Nephron (organoid): ENCODE results near the gene SLC25A12.

ENCODE experiments used
- H3K27ac Mint-ChIP-seq, 3 experiments: 2 replicates each; pipeline ENCODE4 v1.8.0; 2020; ENCODE audit warnings: mixed read lengths in 3 of 3, mild to moderate bottlenecking in 2 of 3, moderate library complexity in 1 of 3
- H3K27me3 Mint-ChIP-seq: 2 replicates; pipeline ENCODE4 v1.8.0; 2021; ENCODE audit warnings: low read depth, mild to moderate bottlenecking, moderate library complexity, mixed read lengths
- H3K36me3 Mint-ChIP-seq: 2 replicates; pipeline ENCODE4 v1.8.0; 2020; ENCODE audit warnings: low read depth, mixed read lengths
- H3K4me1 Mint-ChIP-seq: 2 replicates; pipeline ENCODE4 v1.8.0; 2020; ENCODE audit warnings: mixed read lengths
- H3K4me3 Mint-ChIP-seq, 3 experiments: 2 replicates each; pipeline ENCODE4 v1.8.0; 2020; ENCODE audit warnings: mild to moderate bottlenecking in 3 of 3, mixed read lengths in 3 of 3, moderate library complexity in 2 of 3
- H3K9me3 Mint-ChIP-seq: 2 replicates; pipeline ENCODE4 v1.8.0; 2020; ENCODE audit warnings: mixed read lengths
- TF ChIP-seq, protein P1 (sequence below), 3 experiments: fragments of 200-600 bp; sonication (generic); IDR thresholded peaks; one replicate each; pipeline ENCODE4 v1.5.0; 2021; ENCODE audit warnings: antibody characterized with exemption in 3 of 3; ENCODE audit not compliant: unreplicated experiment in 3 of 3

The SLC25A12 gene

GRCh38 chr2:171794918-171795317 lies 99.1 kb downstream of the SLC25A12 start:
- H3K4me3 Mint-ChIP-seq, result no peak overlapping the region
- H3K4me1 Mint-ChIP-seq, result no peaks in the 10 kb centered on the region
- peaks cover 35% of the 10 kb centered on the region for H3K36me3 Mint-ChIP-seq
- H3K9me3 Mint-ChIP-seq, result no peaks in the 10 kb centered on the region
- TF ChIP-seq, protein P1, sequence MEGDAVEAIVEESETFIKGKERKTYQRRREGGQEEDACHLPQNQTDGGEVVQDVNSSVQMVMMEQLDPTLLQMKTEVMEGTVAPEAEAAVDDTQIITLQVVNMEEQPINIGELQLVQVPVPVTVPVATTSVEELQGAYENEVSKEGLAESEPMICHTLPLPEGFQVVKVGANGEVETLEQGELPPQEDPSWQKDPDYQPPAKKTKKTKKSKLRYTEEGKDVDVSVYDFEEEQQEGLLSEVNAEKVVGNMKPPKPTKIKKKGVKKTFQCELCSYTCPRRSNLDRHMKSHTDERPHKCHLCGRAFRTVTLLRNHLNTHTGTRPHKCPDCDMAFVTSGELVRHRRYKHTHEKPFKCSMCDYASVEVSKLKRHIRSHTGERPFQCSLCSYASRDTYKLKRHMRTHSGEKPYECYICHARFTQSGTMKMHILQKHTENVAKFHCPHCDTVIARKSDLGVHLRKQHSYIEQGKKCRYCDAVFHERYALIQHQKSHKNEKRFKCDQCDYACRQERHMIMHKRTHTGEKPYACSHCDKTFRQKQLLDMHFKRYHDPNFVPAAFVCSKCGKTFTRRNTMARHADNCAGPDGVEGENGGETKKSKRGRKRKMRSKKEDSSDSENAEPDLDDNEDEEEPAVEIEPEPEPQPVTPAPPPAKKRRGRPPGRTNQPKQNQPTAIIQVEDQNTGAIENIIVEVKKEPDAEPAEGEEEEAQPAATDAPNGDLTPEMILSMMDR (IDR thresholded peaks at IDR 0.05; ENCODE audit: unreplicated experiment in 3 of 3), result no peak
- no peak overlapping the region for H3K27ac Mint-ChIP-seq
- H3K27me3 Mint-ChIP-seq, result no peaks in the 10 kb centered on the region

DNA sequence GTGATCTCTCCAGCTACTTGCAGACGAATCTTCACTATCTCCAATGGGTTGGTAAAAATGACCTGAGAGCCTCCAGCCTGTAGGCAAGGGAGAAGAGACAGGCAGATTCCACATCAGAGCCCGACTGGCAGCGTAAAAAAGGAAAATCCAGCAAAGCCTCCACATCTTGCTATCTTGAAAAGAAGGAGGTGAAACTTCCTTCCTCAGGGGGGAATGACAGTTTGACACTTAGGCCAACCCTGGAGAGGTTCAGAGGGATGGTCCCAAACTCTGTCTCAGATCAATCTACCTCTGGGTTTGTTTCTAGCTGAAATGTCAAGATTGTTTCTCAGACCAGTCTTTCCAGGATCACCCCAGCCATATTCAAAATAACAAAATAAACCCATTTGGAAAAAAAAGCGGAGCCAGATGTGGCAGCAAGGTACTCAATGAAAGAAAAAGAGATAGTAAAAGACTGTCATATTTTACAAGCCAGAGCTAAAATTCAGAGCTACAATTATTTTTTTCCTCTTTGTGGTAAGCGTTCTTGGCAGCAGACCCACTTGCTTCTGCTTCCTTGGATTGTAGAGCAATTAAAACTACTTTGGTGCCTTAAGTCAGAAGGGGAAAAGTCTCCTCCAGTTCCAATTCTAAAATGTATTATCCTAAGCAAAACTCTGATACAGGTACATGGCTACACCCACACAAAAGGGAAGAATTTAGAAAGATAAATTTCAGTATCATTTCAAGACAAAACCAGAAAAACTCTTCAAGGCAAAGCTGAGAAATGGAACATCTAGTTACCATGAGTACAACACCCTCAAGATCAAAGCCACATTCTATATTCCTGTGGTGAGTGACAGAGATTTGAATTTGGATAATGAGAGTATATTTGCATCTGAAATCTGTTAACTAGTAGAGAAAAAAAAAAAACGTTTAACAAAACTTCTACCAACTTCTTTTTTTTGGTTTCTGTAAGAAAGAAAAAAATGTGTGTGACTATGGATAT lies 100.1 kb downstream of the SLC25A12 start:
- Mint-ChIP-seq H3K4me3 (no peak overlapping the region), H3K4me1 (no peaks in the 10 kb centered on the region), H3K27me3 (no peaks in the 10 kb centered on the region), H3K9me3 (no peaks in the 10 kb centered on the region), H3K36me3 (peaks cover 30% of the 10 kb centered on the region), H3K27ac (no peak overlapping the region)
- TF ChIP-seq, protein P1 (IDR thresholded peaks at IDR 0.05; ENCODE audit: unreplicated experiment in 3 of 3), result no peak

DNA sequence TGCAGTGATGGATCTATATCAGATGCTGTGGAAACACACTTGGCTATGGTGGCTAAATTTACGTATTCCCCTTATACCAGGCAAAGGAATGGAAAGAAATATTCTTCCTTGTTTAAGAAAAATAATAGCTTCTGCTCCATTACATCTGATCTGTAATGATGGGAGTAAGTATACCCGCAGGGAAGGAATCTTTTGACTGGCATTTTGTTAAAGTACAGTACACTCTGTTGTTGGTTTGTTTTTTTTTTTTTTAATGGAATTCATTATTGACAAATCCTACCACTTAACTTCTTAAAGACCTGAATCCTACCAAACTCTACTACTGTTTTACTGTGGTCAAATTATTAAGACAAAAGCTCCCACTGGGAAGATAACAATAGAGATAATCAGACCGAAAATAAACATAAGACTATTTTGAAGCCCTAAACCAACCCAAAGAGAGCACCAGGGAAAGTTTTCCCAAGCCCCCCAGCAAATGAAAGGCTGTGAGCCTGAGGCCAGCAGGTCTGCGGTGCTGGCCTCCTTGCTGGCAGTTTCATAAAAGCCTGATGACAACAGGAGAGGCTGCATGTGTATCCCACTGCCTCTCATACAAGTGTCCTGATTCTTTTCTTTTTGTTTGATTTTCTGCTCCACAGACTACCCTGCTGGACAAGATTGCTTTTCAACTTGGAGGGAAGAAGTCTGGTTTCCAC lies 101.0 kb downstream of the SLC25A12 start:
- H3K27me3 Mint-ChIP-seq, result no peaks in the 10 kb centered on the region
- peaks cover 35% of the 10 kb centered on the region for H3K36me3 Mint-ChIP-seq
- no peaks in the 10 kb centered on the region for H3K9me3 Mint-ChIP-seq
- H3K4me3 Mint-ChIP-seq, result no peak overlapping the region
- no peaks in the 10 kb centered on the region for H3K4me1 Mint-ChIP-seq
- no peak overlapping the region for H3K27ac Mint-ChIP-seq
- TF ChIP-seq, protein P1 (IDR thresholded peaks at IDR 0.05; ENCODE audit: unreplicated experiment in 3 of 3), result no peak

GRCh38 chr2:171792157-171792556 lies 101.9 kb downstream of the SLC25A12 start:
- H3K4me1 Mint-ChIP-seq, result no peaks in the 10 kb centered on the region
- TF ChIP-seq, protein P1 (IDR thresholded peaks at IDR 0.05; ENCODE audit: unreplicated experiment in 3 of 3), result no peak
- peaks cover 43% of the 10 kb centered on the region for H3K36me3 Mint-ChIP-seq
- H3K27ac Mint-ChIP-seq, result no peak overlapping the region
- H3K27me3 Mint-ChIP-seq, result no peaks in the 10 kb centered on the region
- no peak overlapping the region for H3K4me3 Mint-ChIP-seq
- H3K9me3 Mint-ChIP-seq, result no peaks in the 10 kb centered on the region

- no peak overlapping the region for H3K27ac Mint-ChIP-seq
- H3K27me3 Mint-ChIP-seq, result no peaks in the 10 kb centered on the region
- no peaks in the 10 kb centered on the region for H3K4me1 Mint-ChIP-seq
- TF ChIP-seq, protein P1 (IDR thresholded peaks at IDR 0.05; ENCODE audit: unreplicated experiment in 3 of 3), result no peak
- no peak overlapping the region for H3K4me3 Mint-ChIP-seq
- H3K36me3 Mint-ChIP-seq, result peaks cover 50% of the 10 kb centered on the region
- no peaks in the 10 kb centered on the region for H3K9me3 Mint-ChIP-seq
Measured at GRCh38 chr2:171791361-171791760, 102.7 kb downstream of the SLC25A12 start.
